Calu3 (cell line): ENCODE results near the gene RAB13. TPM values are rescaled to one million over a fixed set of nuclear protein-coding genes. Genes with fewer than 3 reads are reported as not detected.

Source experiments
- BruUV-seq: library from RNA; stranded (reverse); fragments of 400-500 nt; replicated peaks from 2 replicates; lab custom pipeline; 2021; lab: Mats Ljungman, UMichigan
- CTCF ChIA-PET: fragments of 300-600 bp; sonication (Branson Sonifier 250); formaldehyde crosslinking; loops from one replicate; lab custom pipeline; 2022; ENCODE audit warnings: antibody characterized with exemption; lab: Charles Lee
- DNase-seq: peaks from one replicate; pipeline ENCODE4 v3.0.0; 2022
- H3K27ac Mint-ChIP-seq: one replicate; pipeline ENCODE4 v1.8.0; 2022; ENCODE audit warnings: mixed read lengths; ENCODE audit not compliant: unreplicated experiment
- H3K27me3 Mint-ChIP-seq: one replicate; pipeline ENCODE4 v1.8.0; 2022; ENCODE audit warnings: mixed read lengths; ENCODE audit not compliant: unreplicated experiment
- H3K36me3 Mint-ChIP-seq: one replicate; pipeline ENCODE4 v1.8.0; 2022; ENCODE audit warnings: mild to moderate bottlenecking, moderate library complexity, mixed read lengths; ENCODE audit not compliant: insufficient read depth, unreplicated experiment
- H3K4me1 Mint-ChIP-seq: one replicate; pipeline ENCODE4 v1.8.0; 2022; ENCODE audit warnings: mild to moderate bottlenecking, low read depth, mixed read lengths; ENCODE audit not compliant: unreplicated experiment
- H3K4me3 Mint-ChIP-seq: one replicate; pipeline ENCODE4 v1.8.0; 2022; ENCODE audit warnings: mild to moderate bottlenecking, low read depth, moderate library complexity, mixed read lengths; ENCODE audit not compliant: unreplicated experiment
- H3K9me3 Mint-ChIP-seq: one replicate; pipeline ENCODE4 v1.8.0; 2022; ENCODE audit warnings: low read depth, mixed read lengths; ENCODE audit not compliant: unreplicated experiment
- CTCF ChIP-seq: fragments of 200-600 bp; IDR thresholded peaks from one replicate; pipeline ENCODE4 v1.8.0; 2022; ENCODE audit warnings: antibody characterized with exemption; ENCODE audit not compliant: unreplicated experiment
- intact Hi-C: fragments of 100-400 bp; cut with micrococcal nuclease; formaldehyde crosslinking; loops from one replicate; pipeline ENCODE4 v1.10.0; 2022; ENCODE audit not compliant: unreplicated experiment
- total RNA-seq: library from RNA; stranded (reverse); gene quantifications from 2 replicates; pipeline ENCODE4 v1.2.3, GENCODE V29; 2022

RAB13 gene
- total RNA-seq, 1 experiment from 2014 or later = 95.0 TPM

GRCh38 chr1:153978274-153978909 is 7.7 kb downstream of the RAB13 start:
- intact Hi-C loops = no loop called here
- Mint-ChIP-seq H3K4me3 (peak overlapping the region; percentile 94), H3K4me1 (peaks cover 29% of the 10 kb centered on the region), H3K36me3 (peaks cover 62% of the 10 kb centered on the region), H3K27ac (peak overlapping the region; percentile 83), H3K9me3 (no peaks in the 10 kb centered on the region), H3K27me3 (no peaks in the 10 kb centered on the region)
- CTCF ChIA-PET = interaction anchor here (1.0 to 2.8 kb wide), 4 partner anchors 9 to 181 kb away, joined by 3 to 27 read pairs (median 10); partner anchors contain the start of genes CREB3L4, CRTC2 and RAB13
- TF ChIP-seq CTCF = no peak
- TSS peak; percentile 30 for BruUV-seq
- DNase-seq = no peak

- H3K4me1 Mint-ChIP-seq = peaks cover 29% of the 10 kb centered on the region
- CTCF ChIA-PET = interaction anchor here (0.5 to 2.8 kb wide), 6 partner anchors 9 to 303 kb away, joined by 3 to 27 read pairs (median 3); partner anchors contain the start of genes CREB3L4, CRTC2, RAB13 and SLC39A1
- DNase-seq = peak; percentile 90
Observed at GRCh38 chr1:153977250-153978240, 8.6 kb downstream of the RAB13 start, which contains the start of gene JTB. Gene JTB, minus strand, starts transcription at chr1:153977674. Its CDS starts 422 bp downstream, at chr1:153977252.

GRCh38 chr1:153976819-153977249 is 9.3 kb downstream of the RAB13 start:
- intact Hi-C loops = no loop called here
- peaks cover 59% of the 10 kb centered on the region for H3K36me3 Mint-ChIP-seq
- CTCF ChIA-PET = interaction anchor here (0.5 to 2.8 kb wide), 3 partner anchors 10 to 140 kb away, joined by 3 to 27 read pairs (median 3); partner anchors contain the start of genes CREB3L4 and CRTC2

More at GRCh38 chr1:153977250-153978240, 8.6 kb downstream of the RAB13 start, which contains the start of gene JTB:
- no TSS peak for BruUV-seq
- Mint-ChIP-seq H3K9me3 (no peaks in the 10 kb centered on the region), H3K27me3 (no peaks in the 10 kb centered on the region), H3K36me3 (peaks cover 61% of the 10 kb centered on the region), H3K4me3 (peak within 1 kb of the TSS; percentile 94), H3K27ac (peak within 1 kb of the TSS; percentile 83)
- no peak for TF ChIP-seq CTCF
- intact Hi-C loops = no loop called here

More at GRCh38 chr1:153976819-153977249, 9.3 kb downstream of the RAB13 start:
- H3K4me1 Mint-ChIP-seq = peaks cover 29% of the 10 kb centered on the region
- no peaks in the 10 kb centered on the region for H3K9me3 Mint-ChIP-seq
- H3K27ac Mint-ChIP-seq = peak overlapping the region; percentile 83
- peak overlapping the region; percentile 94 for H3K4me3 Mint-ChIP-seq
- DNase-seq = no peak
- TF ChIP-seq CTCF = no peak
- BruUV-seq = TSS peak; percentile 35
- H3K27me3 Mint-ChIP-seq = no peaks in the 10 kb centered on the region
